Measurements from ENCODE around the gene NAIF1.

DNA sequence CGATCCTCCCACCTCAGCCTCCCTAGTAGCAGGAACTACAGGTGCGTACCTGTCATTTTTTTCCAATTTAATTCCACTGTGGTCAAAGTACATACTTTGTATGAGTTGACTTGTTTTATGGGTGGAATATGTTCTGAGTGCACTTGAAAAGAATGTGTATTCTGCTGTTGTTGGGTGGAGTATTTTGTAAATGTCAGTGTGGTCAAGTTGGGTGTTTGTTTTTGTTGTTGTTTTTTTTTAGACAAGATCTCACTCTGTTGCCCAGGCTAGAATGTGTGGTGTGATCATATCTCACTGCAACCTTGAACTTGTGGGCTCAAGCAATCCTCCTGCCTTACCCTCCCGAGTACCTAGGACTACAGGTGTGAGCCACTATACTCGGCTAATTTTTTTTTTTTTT lies 18.8 kb upstream of the NAIF1 start:
- TF ChIP-seq POLR2AphosphoS5 (IDR thresholded peaks at IDR 0.05; ENCODE audit: low read depth, low read length) (no peak), REST (IDR thresholded peaks at IDR 0.05; ENCODE audit: insufficient read depth in 1 of 2, low read depth in 2 of 2, low read length in 2 of 2) (no peak)

Measured in PFSK-1 (cell line).